A549 (cell line): ENCODE results near the gene FAM236A.
"Not testable (repeated sequence)": the region's sequence is repeated elsewhere in the genome, so short reads cannot be mapped to it uniquely, and the experiment has no call there.

Source experiments
- CEBPB ChIP-seq, 2 experiments: fragments of >200 bp in 1 of 2; sonication (Bioruptor Twin) in 1 of 2; formaldehyde crosslinking in 1 of 2; IDR thresholded peaks; 2 replicates each; pipeline ENCODE4 v1.6.1; 2012 to 2016
- CHD2 ChIP-seq: fragments of 150-350 bp; IDR thresholded peaks from 2 replicates; pipeline ENCODE4 v1.6.1; 2014; ENCODE audit warnings: low read length; ENCODE audit not compliant: partially characterized antibody
- EP300 ChIP-seq, 2 experiments: fragments of >200 bp; sonication (Bioruptor Twin); formaldehyde crosslinking; IDR thresholded peaks; 2 replicates in 1 of 2; 3 replicates in 1 of 2; pipeline ENCODE4 v1.6.1; 2016 to 2017
- JUNB ChIP-seq: fragments of >200 bp; sonication (Bioruptor Twin); formaldehyde crosslinking; IDR thresholded peaks from 2 replicates; pipeline ENCODE4 v1.6.1; 2016
- MAX ChIP-seq: IDR thresholded peaks from 2 replicates; pipeline ENCODE4 v1.6.1; 2012
- MAZ ChIP-seq: fragments of 150-350 bp; IDR thresholded peaks from 2 replicates; pipeline ENCODE4 v1.6.1; 2014; ENCODE audit warnings: antibody characterized with exemption, low read depth, low read length, borderline replicate concordance
- PHF8 ChIP-seq: fragments of 200-600 bp; sonication (generic); IDR thresholded peaks from 2 replicates; pipeline ENCODE4 v1.6.1; 2016; ENCODE audit warnings: low read depth, mild to moderate bottlenecking, antibody characterized with exemption, moderate library complexity, borderline replicate concordance
- POLR2A ChIP-seq: IDR thresholded peaks from 2 replicates; pipeline ENCODE4 v1.6.1; 2012; ENCODE audit warnings: mild to moderate bottlenecking, low read length
- POLR2AphosphoS2 ChIP-seq: conservative IDR thresholded peaks from 2 replicates; pipeline ENCODE4 v1.6.1; 2012; ENCODE audit warnings: low read length, improper control_type of control experiment, inconsistent platforms
- ZC3H11A ChIP-seq: fragments of 450-650 bp; IDR thresholded peaks from 2 replicates; pipeline ENCODE4 v1.6.1; 2014; ENCODE audit warnings: antibody characterized with exemption, mild to moderate bottlenecking
- ZFP36 ChIP-seq: fragments of 450-650 bp; IDR thresholded peaks from 2 replicates; pipeline ENCODE4 v1.6.1; 2014; ENCODE audit warnings: borderline replicate concordance; ENCODE audit not compliant: partially characterized antibody
- TF ChIP-seq, protein P1 (sequence below): fragments of >200 bp; sonication (Bioruptor Twin); formaldehyde crosslinking; IDR thresholded peaks from 3 replicates; pipeline ENCODE4 v1.5.1; 2016

- not testable (repeated sequence) for TF ChIP-seq ZFP36; EP300 (IDR thresholded peaks at IDR 0.05); POLR2A; POLR2AphosphoS2; JUNB; MAZ; PHF8; CHD2; ZC3H11A; MAX; CEBPB (IDR thresholded peaks at IDR 0.05)
- TF ChIP-seq, protein P1, sequence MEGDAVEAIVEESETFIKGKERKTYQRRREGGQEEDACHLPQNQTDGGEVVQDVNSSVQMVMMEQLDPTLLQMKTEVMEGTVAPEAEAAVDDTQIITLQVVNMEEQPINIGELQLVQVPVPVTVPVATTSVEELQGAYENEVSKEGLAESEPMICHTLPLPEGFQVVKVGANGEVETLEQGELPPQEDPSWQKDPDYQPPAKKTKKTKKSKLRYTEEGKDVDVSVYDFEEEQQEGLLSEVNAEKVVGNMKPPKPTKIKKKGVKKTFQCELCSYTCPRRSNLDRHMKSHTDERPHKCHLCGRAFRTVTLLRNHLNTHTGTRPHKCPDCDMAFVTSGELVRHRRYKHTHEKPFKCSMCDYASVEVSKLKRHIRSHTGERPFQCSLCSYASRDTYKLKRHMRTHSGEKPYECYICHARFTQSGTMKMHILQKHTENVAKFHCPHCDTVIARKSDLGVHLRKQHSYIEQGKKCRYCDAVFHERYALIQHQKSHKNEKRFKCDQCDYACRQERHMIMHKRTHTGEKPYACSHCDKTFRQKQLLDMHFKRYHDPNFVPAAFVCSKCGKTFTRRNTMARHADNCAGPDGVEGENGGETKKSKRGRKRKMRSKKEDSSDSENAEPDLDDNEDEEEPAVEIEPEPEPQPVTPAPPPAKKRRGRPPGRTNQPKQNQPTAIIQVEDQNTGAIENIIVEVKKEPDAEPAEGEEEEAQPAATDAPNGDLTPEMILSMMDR = not testable (repeated sequence)
Observed at GRCh38 chrX:72974885-72975284, 36.9 kb downstream of the FAM236A start.
